Measurements from ENCODE around the gene ACSF3.

GRCh38 chr16:89130448-89130847 is 36.8 kb downstream of the ACSF3 start:
- no peak for TF ChIP-seq POLR2A (IDR thresholded peaks at IDR 0.05)
- TF ChIP-seq CTCF (IDR thresholded peaks at IDR 0.05), result no peak
- TF ChIP-seq POLR2AphosphoS5 (IDR thresholded peaks at IDR 0.05), result no peak

All from breast epithelium (tissue), 3 donors.